GM21367 (cell line): ENCODE data around the gene EIF1AX.
"Not testable (repeated sequence)": the region's sequence is repeated elsewhere in the genome, so short reads cannot be mapped to it uniquely, and the experiment has no call there.

Experiments
- ATAC-seq: cut with Tn5 transposase; IDR thresholded peaks from one replicate; pipeline ENCODE4 v1.9.1; 2021; ENCODE audit not compliant: unreplicated experiment

Gene EIF1AX

GRCh38 chrX:20127440-20127839, 14.2 kb downstream of the EIF1AX start:
- not testable (repeated sequence) for ATAC-seq

- not testable (repeated sequence) for ATAC-seq
These were observed 14.8 kb downstream of the EIF1AX start for GRCh38 chrX:20126833-20127232.

- ATAC-seq = no peak
These were observed 16.7 kb downstream of the EIF1AX start for GRCh38 chrX:20124964-20125363.

- no peak for ATAC-seq
These were observed 23.4 kb downstream of the EIF1AX start for GRCh38 chrX:20118065-20118824.

GRCh38 chrX:20116577-20117240, 24.9 kb downstream of the EIF1AX start, which contains the start of gene MAP7D2:
TSS of gene MAP7D2 (minus strand) at chrX:20116907. CDS start at chrX:20116879, 28 bp downstream.
- no peak for ATAC-seq

- no peak for ATAC-seq
These were observed 25.5 kb downstream of the EIF1AX start for GRCh38 chrX:20116087-20116576.

GRCh38 chrX:20112022-20112774, 29.4 kb downstream of the EIF1AX start:
- ATAC-seq = no peak

- no peak for ATAC-seq
These were observed 30.4 kb downstream of the EIF1AX start for GRCh38 chrX:20111271-20111670.

- ATAC-seq = no peak
These were observed 39.6 kb downstream of the EIF1AX start for GRCh38 chrX:20101934-20102581.

- no peak for ATAC-seq
These were observed 50.1 kb downstream of the EIF1AX start for GRCh38 chrX:20091499-20091898.

GRCh38 chrX:20089845-20090244, 51.8 kb downstream of the EIF1AX start:
- no peak for ATAC-seq

- no peak for ATAC-seq
These were observed 61.4 kb downstream of the EIF1AX start for GRCh38 chrX:20080277-20080676.
